Esophagus muscularis mucosa (tissue), 3 donors: ENCODE data around the gene SHISA6.

Experiments
- CTCF ChIP-seq, 3 experiments: fragments of 200-600 bp in 2 of 3; fragments of 450-650 bp in 1 of 3; sonication (generic) in 2 of 3; IDR thresholded peaks; one replicate each; pipeline ENCODE4 v1.5.1; 2017 to 2019; ENCODE audit warnings: antibody characterized with exemption in 3 of 3, mild to moderate bottlenecking in 2 of 3, moderate library complexity in 1 of 3
- EP300 ChIP-seq: sonication (generic); formaldehyde crosslinking; IDR thresholded peaks from one replicate; pipeline ENCODE4 v1.6.1; 2017; ENCODE audit warnings: antibody characterized with exemption

DNA sequence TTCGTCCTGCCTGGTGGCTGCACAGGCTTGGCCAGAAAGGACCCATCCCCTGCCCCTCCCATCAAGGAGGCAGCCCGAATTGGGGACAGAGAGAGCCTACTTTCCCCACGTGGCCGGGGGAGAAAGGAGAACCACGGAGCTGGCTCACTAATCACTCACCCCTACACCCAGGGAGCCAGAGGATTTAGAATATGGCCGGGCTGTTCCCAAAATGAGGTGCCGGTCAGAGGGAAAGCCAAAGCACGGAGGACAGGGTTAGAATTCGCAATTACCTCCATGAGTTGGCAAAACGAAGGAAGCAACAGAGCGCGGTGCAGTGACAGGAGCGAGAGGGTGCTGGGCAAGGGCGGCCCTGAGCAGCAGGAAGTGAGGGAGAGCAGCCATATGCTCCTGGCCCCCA is 33.1 kb downstream of the SHISA6 start:
- TF ChIP-seq CTCF (IDR thresholded peaks at IDR 0.05) (no peak), EP300 (no peak)
